Suprapubic skin (tissue), 3 donors: Measurements from ENCODE around the gene SPATA6.
"Not testable (repeated sequence)": the region's sequence is repeated elsewhere in the genome, so short reads cannot be mapped to it uniquely, and the experiment has no call there.

Experiments
- CTCF ChIP-seq, 2 donors: fragments of 200-600 bp in 1 of 2; fragments of 450-650 bp in 1 of 2; sonication (generic) in 1 of 2; IDR thresholded peaks; one replicate each; pipeline ENCODE4 v1.5.1; 2016 to 2019; ENCODE audit warnings: antibody characterized with exemption in 2 of 2, mild to moderate bottlenecking in 1 of 2, moderate library complexity in 1 of 2
- POLR2A ChIP-seq, 2 donors: fragments of 450-650 bp; IDR thresholded peaks; one replicate each; pipeline ENCODE4 v1.6.1; 2017; ENCODE audit warnings: antibody characterized with exemption in 2 of 2, mild to moderate bottlenecking in 2 of 2, moderate library complexity in 2 of 2

- not testable (repeated sequence) for TF ChIP-seq CTCF, POLR2A (IDR thresholded peaks at IDR 0.05)
Observed at GRCh38 chr1:48480023-48480422, 8.0 kb upstream of the SPATA6 start.
